ENCODE measurements around the gene SLC16A13. TPM values are rescaled to one million over a fixed set of nuclear protein-coding genes. Genes with fewer than 3 reads are reported as not detected.

Gene SLC16A13
- total and polyA plus RNA-seq, 2 of the 8 experiments (the other 6 are each of a cell fraction or from before 2014, with no cell fraction given) = 5.4 to 5.8 TPM

- Histone ChIP-seq H3K4me3 (ENCODE audit: extremely low read depth in 1 of 4, insufficient read depth in 2 of 4, low read depth in 3 of 4, low read length in 4 of 4) (peak overlapping the region in 1 of 4 experiments; percentile 68; a peak in 2 of 8 replicates), H3K27me3 (replicated peaks in 1 of 4; ENCODE audit: control insufficient read depth in 3 of 4, extremely low read depth in 1 of 4, insufficient read depth in 3 of 4, low read length in 3 of 4) (peaks cover 0 to 16% (median 14%) of the 10 kb centered on the region in 4 experiments; a peak in 6 of 7 replicates), H3K36me3 (ENCODE audit: control insufficient read depth in 2 of 4, insufficient read depth in 4 of 4, low read length in 3 of 4) (peaks cover 0 to 8% (median 2%) of the 10 kb centered on the region in 4 experiments; a peak in 3 of 8 replicates), H3K23me2 (ENCODE audit: low read depth, low read length) (peaks cover 11% of the 10 kb centered on the region), H2AK5ac (ENCODE audit: low read depth, low read length) (no peak overlapping the region; the same call in 1 of the 2 replicates), H3K9ac (replicated peaks in 1 of 4; ENCODE audit: extremely low read depth in 1 of 4, low read depth in 3 of 4, low read length in 3 of 4) (no peak overlapping the region), H3K23ac (ENCODE audit: insufficient read length) (no peak overlapping the region), H3K14ac (ENCODE audit: insufficient read length) (no peak overlapping the region), H3K4me1 (replicated peaks in 1 of 4; ENCODE audit: control insufficient read depth in 3 of 4, insufficient read depth in 4 of 4, low read length in 3 of 4) (peaks cover 0 to 15% (median 5%) of the 10 kb centered on the region in 4 experiments; a peak in 6 of 7 replicates), H3K56ac (replicated peaks; ENCODE audit: insufficient read length, low read depth, low read length) (no peak overlapping the region), H4K5ac (ENCODE audit: insufficient read length, low read depth, low read length) (no peak overlapping the region), H4K20me1 (replicated peaks in 1 of 2; ENCODE audit: control insufficient read depth in 1 of 2, insufficient read depth in 2 of 2, low read length in 2 of 2) (no peaks in the 10 kb centered on the region), H2BK120ac (replicated peaks; ENCODE audit: low read depth, low read length) (no peak overlapping the region), H3K4ac (replicated peaks; ENCODE audit: insufficient read length, low read depth, low read length) (no peak overlapping the region), H2AFZ (ENCODE audit: low read length) (no peak overlapping the region), H2BK12ac (ENCODE audit: low read depth, low read length) (no peak overlapping the region), H2BK20ac (ENCODE audit: low read length) (no peak overlapping the region), H3K4me2 (ENCODE audit: insufficient read depth in 1 of 2, low read depth in 2 of 2, low read length in 2 of 2) (peak overlapping the region; percentile 91 to 97; a peak in 2 of 4 replicates), H3K9me3 (ENCODE audit: insufficient read depth in 2 of 2, low read depth in 1 of 2, low read length in 1 of 2) (no peaks in the 10 kb centered on the region), H3K79me2 (ENCODE audit: control insufficient read depth in 1 of 2, insufficient read depth in 2 of 2, low read length in 2 of 2) (no peaks in the 10 kb centered on the region), H2BK5ac (ENCODE audit: low read depth, low read length) (no peak overlapping the region), H3K18ac (ENCODE audit: extremely low read depth, low read length) (no peak overlapping the region; the same call in 1 of the 2 replicates), H4K91ac (replicated peaks; ENCODE audit: insufficient read length, low read length) (no peak overlapping the region), H3K27ac (ENCODE audit: low read depth, low read length) (no peak overlapping the region), H4K8ac (ENCODE audit: extremely low read depth, insufficient read depth, low read length) (no peak overlapping the region; the same call in 1 of the 2 replicates), H3K79me1 (ENCODE audit: low read depth, low read length) (no peaks in the 10 kb centered on the region), H2BK15ac (ENCODE audit: low read length) (no peak overlapping the region)
- CTCF ChIA-PET (ENCODE audit: partially characterized antibody) = interaction anchor here (0.6 to 3.2 kb wide), 27 partner anchors 8 to 354 kb away, joined by 3 to 34 read pairs (median 4); partner anchors contain the start of genes ALOX12, SLC13A5 and SLC16A13
- no peak for FAIRE-seq
- POLR2A ChIA-PET (ENCODE audit: partially characterized antibody) = interaction anchor here (0.5 to 3.3 kb wide), 8 partner anchors 9 to 291 kb away, joined by 3 to 13 read pairs (median 4); partner anchors contain the start of gene RNASEK
- WGBS, 2 experiments (ENCODE audit: extremely low coverage in 1 of 2, insufficient coverage in 1 of 2, insufficient read length in 1 of 2, insufficient replicate concordance in 2 of 2, low coverage in 1 of 2, low lambda C conversion rate in 2 of 2, missing lambda C conversion rate in 1 of 2) = 91% methylated on average over 11 of the region's 11 CpGs; no CpG with 5 or more reads in 1 of the 2 experiments
- DNase-seq (ENCODE audit: low read depth in 1 of 2, low spot score in 2 of 2) = no peak
- TF ChIP-seq ATF3 (IDR thresholded peaks at IDR 0.05; ENCODE audit: insufficient read depth, low read depth, low read length) = no peak
- TF ChIP-seq GABPA (IDR thresholded peaks at IDR 0.05; ENCODE audit: borderline replicate concordance, insufficient read depth, low read length) = no peak
- TF ChIP-seq CHD2 (IDR thresholded peaks at IDR 0.05; ENCODE audit: low read length) = no peak
- TF ChIP-seq, protein P1, sequence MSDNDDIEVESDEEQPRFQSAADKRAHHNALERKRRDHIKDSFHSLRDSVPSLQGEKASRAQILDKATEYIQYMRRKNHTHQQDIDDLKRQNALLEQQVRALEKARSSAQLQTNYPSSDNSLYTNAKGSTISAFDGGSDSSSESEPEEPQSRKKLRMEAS (IDR thresholded peaks at IDR 0.05) = no peak
- TF ChIP-seq BRCA1 (IDR thresholded peaks at IDR 0.05; ENCODE audit: low read depth, low read length) = no peak
- no peak for TF ChIP-seq SIN3A (conservative IDR thresholded peaks at IDR 0.05 in 1 of 2, IDR thresholded peaks at IDR 0.05 in 1 of 2; ENCODE audit: low read depth in 1 of 2, low read length in 2 of 2)
- no peak for TF ChIP-seq SRF (IDR thresholded peaks at IDR 0.05; ENCODE audit: low read depth, low read length)
- no peak for TF ChIP-seq SP1 (IDR thresholded peaks at IDR 0.05; ENCODE audit: low read depth, low read length)
Observed at GRCh38 chr17:7020894-7021664, 14.7 kb upstream of the SLC16A13 start.

Data from H1 (cell line).